ENCODE measurements around the gene ARID1B. TPM values are rescaled to one million over a fixed set of nuclear protein-coding genes. Genes with fewer than 3 reads are reported as not detected.

The ARID1B gene
- total RNA-seq, 1 donor from 2014 or later = 101 TPM

DNA sequence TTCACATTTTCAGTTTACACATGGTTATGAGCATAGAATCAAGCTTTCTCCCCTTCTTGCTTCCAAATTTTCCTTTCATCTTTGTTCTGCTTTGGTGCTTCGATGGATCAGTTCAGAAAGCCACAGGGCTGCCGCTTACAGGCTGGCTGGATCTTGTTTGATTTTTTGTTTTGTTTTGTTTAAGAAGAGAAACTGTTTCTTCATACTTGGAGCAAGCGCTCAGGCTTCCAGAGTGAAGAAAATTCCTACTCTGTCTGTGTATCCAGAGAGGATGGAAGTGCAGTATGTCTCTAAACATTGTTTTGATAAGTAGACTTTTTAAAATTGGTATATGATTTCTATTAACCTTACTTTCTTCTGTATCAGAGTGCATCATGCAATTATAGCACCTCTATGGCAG is 66.9 kb downstream of the ARID1B start:
- Mint-ChIP-seq H3K27me3 (ENCODE audit: low read depth) (no peaks in the 10 kb centered on the region), H3K9me3 (no peaks in the 10 kb centered on the region), H3K36me3 (ENCODE audit: low read depth) (peaks cover 3% of the 10 kb centered on the region), H3K27ac (ENCODE audit: unreplicated experiment) (peak overlapping the region; percentile 83), H3K4me1 (peaks cover 67% of the 10 kb centered on the region), H3K4me3 (no peak overlapping the region)
- TF ChIP-seq, protein P1, sequence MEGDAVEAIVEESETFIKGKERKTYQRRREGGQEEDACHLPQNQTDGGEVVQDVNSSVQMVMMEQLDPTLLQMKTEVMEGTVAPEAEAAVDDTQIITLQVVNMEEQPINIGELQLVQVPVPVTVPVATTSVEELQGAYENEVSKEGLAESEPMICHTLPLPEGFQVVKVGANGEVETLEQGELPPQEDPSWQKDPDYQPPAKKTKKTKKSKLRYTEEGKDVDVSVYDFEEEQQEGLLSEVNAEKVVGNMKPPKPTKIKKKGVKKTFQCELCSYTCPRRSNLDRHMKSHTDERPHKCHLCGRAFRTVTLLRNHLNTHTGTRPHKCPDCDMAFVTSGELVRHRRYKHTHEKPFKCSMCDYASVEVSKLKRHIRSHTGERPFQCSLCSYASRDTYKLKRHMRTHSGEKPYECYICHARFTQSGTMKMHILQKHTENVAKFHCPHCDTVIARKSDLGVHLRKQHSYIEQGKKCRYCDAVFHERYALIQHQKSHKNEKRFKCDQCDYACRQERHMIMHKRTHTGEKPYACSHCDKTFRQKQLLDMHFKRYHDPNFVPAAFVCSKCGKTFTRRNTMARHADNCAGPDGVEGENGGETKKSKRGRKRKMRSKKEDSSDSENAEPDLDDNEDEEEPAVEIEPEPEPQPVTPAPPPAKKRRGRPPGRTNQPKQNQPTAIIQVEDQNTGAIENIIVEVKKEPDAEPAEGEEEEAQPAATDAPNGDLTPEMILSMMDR (conservative IDR thresholded peaks at IDR 0.05) = no peak
- DNase-seq (ENCODE audit: low read depth, low spot score) = no peak

DNA sequence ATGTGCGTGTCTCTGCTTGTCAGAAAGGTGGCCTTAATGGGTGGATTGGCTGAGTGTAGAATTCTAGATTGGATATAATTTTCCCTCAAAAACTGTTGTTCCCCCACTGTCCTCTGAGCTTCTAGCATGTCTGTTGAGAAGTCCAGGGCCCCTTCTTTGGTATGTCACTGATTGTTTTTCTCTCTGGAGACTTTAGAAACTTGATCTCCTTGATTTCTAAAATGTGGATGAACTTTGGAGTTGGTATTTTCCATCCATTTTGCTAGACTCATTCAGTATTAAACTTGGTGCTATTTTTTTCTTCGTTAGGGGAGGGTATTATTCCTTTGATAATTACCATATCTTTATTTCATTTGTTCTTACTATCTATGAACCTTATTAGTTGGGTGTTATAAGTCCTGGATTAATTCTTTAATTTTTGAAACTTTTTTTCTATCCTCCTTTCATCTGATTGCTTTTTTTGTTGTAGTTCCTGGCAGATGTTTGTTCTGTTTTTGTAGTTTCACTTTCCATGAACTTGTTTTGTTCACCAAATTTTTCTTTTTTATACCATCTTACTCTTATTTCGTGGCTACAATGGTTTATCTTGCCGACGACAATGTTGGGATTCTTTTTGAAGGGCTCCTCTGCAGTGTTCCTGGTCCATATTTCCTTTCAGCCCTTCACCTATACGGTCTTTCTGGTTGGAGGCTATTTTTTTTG is 68.4 kb downstream of the ARID1B start:
- Mint-ChIP-seq H3K4me3 (no peak overlapping the region), H3K27ac (ENCODE audit: unreplicated experiment) (no peak overlapping the region), H3K36me3 (ENCODE audit: low read depth) (peaks cover 3% of the 10 kb centered on the region), H3K4me1 (peaks cover 63% of the 10 kb centered on the region), H3K27me3 (ENCODE audit: low read depth) (no peaks in the 10 kb centered on the region), H3K9me3 (no peaks in the 10 kb centered on the region)
- DNase-seq (ENCODE audit: low read depth, low spot score) = no peak
- TF ChIP-seq, protein P1 (conservative IDR thresholded peaks at IDR 0.05) = no peak

DNA sequence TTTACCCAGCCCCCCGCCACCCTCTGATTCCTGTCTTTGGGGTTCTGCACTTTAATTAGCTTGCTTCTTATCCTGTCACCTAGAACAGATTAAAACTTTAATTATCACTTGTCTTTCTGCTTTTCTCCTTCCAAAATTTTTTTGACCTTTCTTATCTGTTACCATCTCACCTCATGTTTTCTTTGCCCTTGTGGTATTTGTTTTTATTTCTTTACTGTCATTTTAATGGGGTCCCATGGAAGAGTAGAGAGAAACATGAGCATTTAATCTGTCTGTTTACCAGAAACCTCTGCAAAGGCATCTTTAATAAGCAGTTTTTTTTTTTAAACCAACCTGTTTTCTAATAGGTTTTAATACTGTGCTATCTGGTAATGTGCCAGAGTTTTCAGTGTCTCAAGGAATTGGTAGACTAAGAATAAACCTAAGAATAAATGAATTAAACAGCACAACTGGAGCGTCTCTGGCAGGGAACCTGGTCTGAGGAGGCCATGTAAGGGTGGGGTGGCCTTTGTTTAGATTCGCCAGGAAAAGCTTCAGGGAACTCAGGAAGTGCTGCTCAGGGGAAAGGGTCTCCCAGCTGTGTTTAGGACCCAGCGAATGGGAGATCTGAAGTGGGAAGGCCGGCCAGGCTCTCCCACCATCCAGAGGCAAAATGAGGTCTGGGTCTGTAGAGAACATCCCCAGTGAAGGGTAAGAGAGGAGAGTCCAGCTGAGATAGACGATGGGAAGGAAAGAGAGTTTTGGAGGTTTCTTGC is 69.8 kb downstream of the ARID1B start:
- no peaks in the 10 kb centered on the region for H3K9me3 Mint-ChIP-seq
- H3K27ac Mint-ChIP-seq (ENCODE audit: unreplicated experiment) = peak overlapping the region; percentile 14
- TF ChIP-seq, protein P1 (conservative IDR thresholded peaks at IDR 0.05) = no peak
- no peaks in the 10 kb centered on the region for H3K27me3 Mint-ChIP-seq (ENCODE audit: low read depth)
- peaks cover 67% of the 10 kb centered on the region for H3K4me1 Mint-ChIP-seq
- H3K4me3 Mint-ChIP-seq = no peak overlapping the region
- no peak for DNase-seq (ENCODE audit: low read depth, low spot score)
- H3K36me3 Mint-ChIP-seq (ENCODE audit: low read depth) = peaks cover 3% of the 10 kb centered on the region

DNA sequence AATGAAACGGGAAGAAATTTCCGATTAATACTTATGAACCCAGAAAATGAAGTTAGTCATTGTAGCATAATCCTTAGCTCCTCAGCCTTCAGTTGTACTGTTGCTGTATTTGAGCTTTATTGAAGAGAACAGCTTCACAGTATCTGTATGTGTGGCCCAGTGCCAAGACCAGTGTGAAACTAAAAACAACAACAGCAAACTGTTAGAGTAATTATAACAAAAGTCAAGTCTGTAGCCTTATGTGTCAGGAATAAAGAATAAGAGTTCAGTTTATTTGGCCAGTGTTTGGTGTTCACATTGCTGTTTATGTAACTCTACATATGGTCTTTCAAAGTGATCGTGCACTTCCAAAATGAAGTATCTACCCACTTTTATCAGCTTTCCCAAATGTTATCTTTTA is 70.9 kb downstream of the ARID1B start:
- no peaks in the 10 kb centered on the region for H3K27me3 Mint-ChIP-seq (ENCODE audit: low read depth)
- H3K9me3 Mint-ChIP-seq = no peaks in the 10 kb centered on the region
- TF ChIP-seq, protein P1 (conservative IDR thresholded peaks at IDR 0.05) = no peak
- H3K36me3 Mint-ChIP-seq (ENCODE audit: low read depth) = peaks cover 3% of the 10 kb centered on the region
- no peak overlapping the region for H3K27ac Mint-ChIP-seq (ENCODE audit: unreplicated experiment)
- no peak overlapping the region for H3K4me3 Mint-ChIP-seq
- peaks cover 69% of the 10 kb centered on the region for H3K4me1 Mint-ChIP-seq
- DNase-seq (ENCODE audit: low read depth, low spot score) = no peak

DNA sequence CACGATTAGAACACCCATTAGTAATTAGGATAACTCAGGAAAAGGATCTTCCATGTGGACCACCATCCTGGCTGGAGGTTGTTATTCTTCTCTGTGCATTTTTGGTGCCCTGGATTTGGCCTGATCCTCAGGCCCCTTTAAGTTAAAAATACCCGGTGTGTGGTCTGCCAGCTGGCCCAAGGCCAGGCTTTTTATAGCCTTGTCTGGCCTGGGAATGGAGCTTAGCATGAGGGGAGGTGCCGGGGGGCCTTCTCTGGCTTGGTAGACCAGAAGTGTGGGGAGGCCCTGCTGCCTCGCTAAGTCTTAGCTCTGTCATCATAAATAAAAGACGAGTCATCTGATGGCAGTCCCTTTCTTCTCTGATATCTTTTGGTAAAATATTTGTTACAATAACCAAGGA is 71.4 kb downstream of the ARID1B start:
- Mint-ChIP-seq H3K9me3 (no peaks in the 10 kb centered on the region), H3K4me3 (no peak overlapping the region), H3K4me1 (peaks cover 69% of the 10 kb centered on the region), H3K36me3 (ENCODE audit: low read depth) (peaks cover 3% of the 10 kb centered on the region), H3K27ac (ENCODE audit: unreplicated experiment) (peak overlapping the region; percentile 36), H3K27me3 (ENCODE audit: low read depth) (no peaks in the 10 kb centered on the region)
- TF ChIP-seq, protein P1 (conservative IDR thresholded peaks at IDR 0.05) = no peak
- DNase-seq (ENCODE audit: low read depth, low spot score) = no peak

All from neural crest cell (in vitro differentiated cells).